NCI-H146 (cell line): Measurements from ENCODE around the gene ECM2.
A peak's percentile ranks its signal among the peaks of the same experiment; 100 is the strongest.

Source experiments
- DNase-seq: peaks from one replicate; lab custom pipeline; 2025; lab: John Stamatoyannopoulos, UW

Gene ECM2

GRCh38 chr9:92463984-92464383 lies 71.8 kb downstream of the ECM2 start:
- DNase-seq, result no peak

GRCh38 chr9:92463387-92463786 lies 72.4 kb downstream of the ECM2 start:
- DNase-seq, result no peak

GRCh38 chr9:92457576-92457975 lies 78.2 kb downstream of the ECM2 start:
- no peak for DNase-seq

- peak; percentile 1 for DNase-seq
Observed at GRCh38 chr9:92455217-92455616, 80.6 kb downstream of the ECM2 start.

- DNase-seq, result no peak
Observed at GRCh38 chr9:92446536-92446935, 89.3 kb downstream of the ECM2 start.
